GDM1 (cell line): ENCODE results near the gene PAX8.
"Not testable (repeated sequence)": the region's sequence is repeated elsewhere in the genome, so short reads cannot be mapped to it uniquely, and the experiment has no call there.

ENCODE experiments used
- DNase-seq: peaks from one replicate; lab custom pipeline; 2025; lab: John Stamatoyannopoulos, UW

The PAX8 gene

GRCh38 chr2:113288674-113289149, 10.0 kb upstream of the PAX8 start:
- not testable (repeated sequence) for DNase-seq

GRCh38 chr2:113288117-113288673, 9.5 kb upstream of the PAX8 start:
- not testable (repeated sequence) for DNase-seq

DNA sequence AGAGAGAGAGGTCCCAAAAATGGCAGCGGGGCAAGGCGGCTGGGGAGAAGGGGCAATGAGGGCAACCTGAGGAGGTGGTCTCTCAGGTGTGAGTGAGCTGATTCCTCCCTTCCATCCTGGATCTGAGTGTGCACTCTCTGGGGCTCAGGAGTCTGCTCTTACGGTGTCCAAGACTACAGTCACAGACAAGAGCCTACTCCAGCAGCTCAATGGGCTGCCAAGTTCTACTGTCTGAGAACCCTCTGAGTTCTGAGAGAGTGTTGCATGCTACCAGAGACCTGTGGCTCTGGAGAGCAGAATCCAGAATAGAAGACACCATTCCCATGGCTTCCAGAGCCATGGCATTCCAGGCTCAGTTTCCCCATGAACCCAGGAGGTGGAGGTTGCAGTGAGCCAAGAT, 7.1 kb upstream of the PAX8 start:
- no peak for DNase-seq

DNA sequence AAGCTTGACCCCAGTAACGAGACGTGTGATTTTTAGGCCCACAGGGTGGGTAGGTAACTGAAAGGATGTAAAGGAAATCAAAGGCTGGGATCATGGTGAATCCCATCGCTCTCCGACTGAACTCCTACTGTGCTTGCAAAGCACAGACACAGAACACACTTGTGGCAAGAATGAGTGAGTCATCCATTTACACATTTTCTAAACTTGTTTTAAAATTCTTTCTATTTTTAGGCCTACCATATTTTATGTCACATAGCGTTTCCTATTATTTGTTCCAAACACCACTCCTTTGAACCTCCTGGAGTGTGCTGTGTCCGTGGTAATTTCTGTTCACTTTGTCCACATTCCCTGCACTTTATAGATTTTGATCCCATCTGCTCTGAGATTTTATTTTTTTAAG, 6.3 kb upstream of the PAX8 start:
- not testable (repeated sequence) for DNase-seq

- DNase-seq: no peak
Measured at GRCh38 chr2:113284476-113284875, 5.8 kb upstream of the PAX8 start.

GRCh38 chr2:113283704-113284284, 5.1 kb upstream of the PAX8 start:
- no peak for DNase-seq

- no peak for DNase-seq
Measured at GRCh38 chr2:113282747-113283533, 4.2 kb upstream of the PAX8 start.

- DNase-seq: no peak
Measured at GRCh38 chr2:113281910-113282746, 3.4 kb upstream of the PAX8 start.

DNA sequence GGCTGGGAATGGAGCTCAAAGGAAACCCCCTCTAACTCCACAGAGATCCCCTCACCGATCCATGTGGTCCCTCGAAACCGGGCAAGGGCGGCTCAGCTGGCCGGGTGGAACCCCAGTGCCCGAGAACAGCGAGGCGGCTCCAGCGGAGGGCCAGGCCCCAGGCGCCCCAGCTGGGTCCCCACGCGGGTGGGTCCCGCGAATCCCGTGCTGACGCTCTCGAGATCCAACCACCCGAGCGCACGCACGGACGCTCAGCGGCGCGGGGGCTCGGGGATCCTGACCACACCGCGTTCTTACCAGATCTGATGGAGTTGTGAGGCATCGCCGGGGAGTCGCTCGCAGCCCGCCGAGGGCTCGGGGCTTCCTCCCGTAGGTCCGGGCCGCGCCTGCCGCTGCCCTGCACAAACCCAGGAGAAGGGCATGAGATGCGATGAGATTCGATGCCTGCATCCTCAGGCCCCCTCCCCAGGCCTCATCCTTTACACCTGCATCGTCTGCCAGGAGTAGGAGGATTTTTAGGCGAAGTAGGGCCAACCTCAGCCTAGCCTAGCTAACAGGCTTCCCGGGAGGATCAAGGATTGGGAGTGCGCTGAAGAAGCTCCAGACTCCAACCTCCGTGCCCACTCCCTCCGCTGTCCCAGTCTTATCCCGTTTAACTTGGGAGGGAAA, 514 bp downstream of the PAX8 start:
- no peak for DNase-seq

- DNase-seq: no peak
Measured at GRCh38 chr2:113277474-113278072, 1.1 kb downstream of the PAX8 start.

DNA sequence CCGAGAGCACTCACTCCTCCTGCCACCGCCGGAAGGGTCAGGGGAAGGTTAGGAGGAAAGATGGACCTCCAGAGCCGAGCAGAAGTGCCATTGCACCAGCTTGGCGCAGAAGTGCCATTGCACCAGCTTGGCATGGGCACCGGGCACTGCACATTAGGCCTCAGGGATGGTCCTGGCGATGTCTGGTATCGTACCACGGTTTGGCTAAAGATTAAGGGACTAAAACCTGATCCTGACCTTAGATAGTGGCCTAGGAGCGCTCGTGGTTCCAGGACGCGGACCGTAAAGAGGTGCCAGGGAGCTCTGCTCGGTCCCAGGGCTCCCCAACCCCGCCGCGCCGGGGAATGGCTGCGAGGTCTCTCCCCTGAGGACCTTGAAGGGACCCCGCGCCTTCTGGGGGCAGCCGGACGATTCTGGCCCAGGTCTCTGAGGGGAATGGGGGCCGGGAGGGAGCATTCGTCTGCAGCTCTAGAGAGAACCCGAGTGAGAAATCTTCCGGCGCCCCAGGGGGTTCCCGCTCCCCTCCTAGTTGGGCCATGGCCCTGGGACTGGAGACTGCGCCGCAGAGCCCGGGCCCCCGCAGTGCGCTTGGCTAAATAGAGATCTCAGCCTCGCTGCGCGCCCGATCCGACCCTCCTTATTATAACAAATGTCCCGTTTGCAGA, 1.8 kb downstream of the PAX8 start:
- DNase-seq: no peak

DNA sequence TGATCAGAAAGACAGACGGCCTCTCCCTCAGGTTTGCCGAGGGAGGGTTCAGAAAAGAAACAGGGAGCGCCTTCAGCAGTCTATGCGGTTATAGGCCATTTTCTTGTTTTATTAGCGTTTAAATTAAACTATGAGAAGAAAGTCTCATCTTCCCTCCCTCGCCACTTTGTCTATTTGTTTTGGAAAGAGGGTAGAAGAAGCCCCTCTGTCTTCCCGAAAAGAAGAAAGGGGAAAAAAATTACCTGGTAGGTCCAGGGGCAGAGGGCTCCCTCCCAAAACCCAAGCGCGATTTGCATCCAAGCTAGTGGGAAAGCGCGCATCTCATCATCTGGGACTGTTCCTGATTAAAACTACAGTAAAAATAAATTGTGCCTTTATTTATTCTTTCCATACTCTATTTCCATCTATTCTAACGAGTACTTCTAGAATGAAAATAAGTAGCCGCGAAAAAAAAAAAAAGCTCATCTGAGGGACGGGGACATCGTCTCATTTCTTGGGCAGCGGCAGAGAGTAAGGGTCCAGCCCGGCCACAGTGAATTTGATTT, 2.4 kb downstream of the PAX8 start:
- DNase-seq: no peak

GRCh38 chr2:113275556-113276215, 3.0 kb downstream of the PAX8 start:
- no peak for DNase-seq

- DNase-seq: no peak
Measured at GRCh38 chr2:113274432-113274831, 4.3 kb downstream of the PAX8 start.

GRCh38 chr2:113273981-113274380, 4.7 kb downstream of the PAX8 start:
- DNase-seq: no peak

- DNase-seq: no peak
Measured at GRCh38 chr2:113273027-113273551, 5.6 kb downstream of the PAX8 start.

DNA sequence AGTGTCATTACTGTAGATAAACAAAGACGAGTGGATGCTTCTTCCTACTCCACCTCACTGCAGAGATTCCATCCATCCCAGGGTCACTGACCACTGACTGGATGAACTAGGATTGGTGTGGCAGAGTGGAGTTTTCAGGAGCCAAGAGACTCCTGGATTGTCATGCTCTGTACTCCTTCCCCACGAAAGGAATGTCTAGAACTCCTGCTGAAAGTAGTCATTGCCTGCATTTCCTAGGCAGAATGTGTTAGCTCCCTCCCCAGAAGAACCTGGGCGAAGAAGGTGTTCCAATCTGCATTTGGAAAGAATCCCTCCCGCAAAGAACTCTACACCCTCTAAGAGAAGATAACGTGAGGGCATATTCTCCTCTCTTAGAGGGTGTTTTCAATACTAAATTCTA, 6.2 kb downstream of the PAX8 start:
- no peak for DNase-seq

DNA sequence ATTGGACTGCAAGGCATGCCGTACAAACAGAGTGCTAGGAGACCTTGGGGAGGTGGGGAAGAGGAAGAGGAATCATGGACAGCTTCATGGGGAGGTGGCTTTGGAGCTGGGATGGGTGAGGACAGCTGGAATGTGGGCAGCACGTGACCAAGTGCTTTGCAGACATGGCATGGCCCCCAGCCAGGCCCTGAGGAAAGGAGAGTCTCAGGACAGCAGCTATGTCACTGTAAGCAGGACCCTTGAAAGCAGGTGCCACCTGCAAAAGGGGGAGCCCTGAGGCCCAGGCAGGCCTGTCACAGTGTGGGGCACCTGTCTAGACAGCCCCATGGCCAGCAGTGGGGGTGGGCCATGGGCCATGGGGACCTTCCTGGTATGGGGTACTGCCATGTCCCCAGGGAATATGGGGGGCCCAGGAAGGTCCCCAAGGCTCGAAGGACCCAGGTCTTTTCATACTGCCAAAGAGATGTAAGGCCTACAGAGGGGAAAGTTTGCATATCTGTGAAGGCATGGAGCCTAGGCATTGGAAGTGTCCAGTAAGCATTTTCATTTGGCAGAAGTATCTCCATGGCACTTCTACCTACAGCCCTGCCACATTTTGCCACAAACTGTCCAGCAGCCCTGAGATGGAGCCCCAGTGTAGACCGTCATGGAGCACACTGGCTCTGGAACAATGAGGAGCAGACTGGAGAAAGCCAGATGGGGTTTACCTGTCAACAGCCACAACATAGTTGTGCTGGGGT, 9.9 kb downstream of the PAX8 start:
- no peak for DNase-seq

DNA sequence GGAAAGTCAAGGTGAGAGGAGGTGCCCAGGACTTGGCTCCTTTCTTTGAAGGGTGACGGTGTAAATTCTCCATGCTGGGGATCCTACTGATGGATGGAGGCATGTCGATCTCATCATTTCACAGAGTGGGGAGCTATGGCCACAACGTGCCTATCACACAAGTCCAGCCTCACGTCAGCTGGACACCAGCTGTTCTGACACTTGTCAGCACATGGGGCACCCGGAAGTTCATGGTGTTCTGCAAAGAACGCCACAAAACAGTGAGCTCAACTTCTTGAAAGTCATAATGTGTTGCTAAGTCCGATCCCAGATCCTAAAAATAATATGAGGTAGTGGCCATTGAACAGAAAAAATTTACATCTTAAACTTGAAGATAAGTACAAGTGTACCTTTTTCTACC, 12.3 kb downstream of the PAX8 start:
- no peak for DNase-seq
